NCI-H510A (cell line): ENCODE data around the gene ALDH3B1.

Experiments
- DNase-seq: peaks from one replicate; lab custom pipeline; 2025; lab: John Stamatoyannopoulos, UW

The ALDH3B1 gene

DNA sequence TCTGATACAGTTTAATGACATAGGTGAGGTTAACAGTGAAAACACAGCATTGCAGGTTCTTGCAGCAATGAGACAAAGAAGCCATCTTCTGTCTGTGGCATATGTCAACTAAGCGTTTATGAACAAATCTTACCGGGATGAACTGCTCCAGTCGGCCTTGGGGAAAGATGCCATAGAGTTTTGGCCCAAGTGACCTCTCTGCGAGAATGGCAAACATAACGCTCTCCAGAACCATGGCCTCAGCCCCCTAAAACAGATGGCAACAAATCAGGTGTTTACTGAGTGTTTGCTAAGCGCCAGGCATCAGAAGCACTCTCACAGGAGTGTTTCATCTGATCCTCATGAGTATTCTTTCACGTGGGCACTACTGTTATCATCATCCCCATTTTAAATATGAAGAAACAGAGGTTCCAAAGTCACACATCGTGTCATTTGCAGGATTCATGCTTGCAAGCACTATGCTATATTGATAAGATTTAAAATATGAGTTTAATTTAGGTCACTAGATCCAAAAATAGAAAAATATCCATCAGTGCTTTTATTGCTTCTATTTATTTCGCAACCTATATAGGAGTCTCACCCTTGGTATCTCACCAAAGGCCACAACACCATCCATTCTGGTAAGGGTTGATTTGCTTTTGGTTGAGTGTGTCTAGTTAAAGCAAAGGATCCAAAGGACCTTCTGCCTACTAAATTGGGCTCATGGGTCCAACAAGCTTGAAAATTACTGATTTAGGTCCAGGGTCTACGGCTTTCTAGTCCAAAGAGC is 64.6 kb downstream of the ALDH3B1 start:
- DNase-seq = no peak

DNA sequence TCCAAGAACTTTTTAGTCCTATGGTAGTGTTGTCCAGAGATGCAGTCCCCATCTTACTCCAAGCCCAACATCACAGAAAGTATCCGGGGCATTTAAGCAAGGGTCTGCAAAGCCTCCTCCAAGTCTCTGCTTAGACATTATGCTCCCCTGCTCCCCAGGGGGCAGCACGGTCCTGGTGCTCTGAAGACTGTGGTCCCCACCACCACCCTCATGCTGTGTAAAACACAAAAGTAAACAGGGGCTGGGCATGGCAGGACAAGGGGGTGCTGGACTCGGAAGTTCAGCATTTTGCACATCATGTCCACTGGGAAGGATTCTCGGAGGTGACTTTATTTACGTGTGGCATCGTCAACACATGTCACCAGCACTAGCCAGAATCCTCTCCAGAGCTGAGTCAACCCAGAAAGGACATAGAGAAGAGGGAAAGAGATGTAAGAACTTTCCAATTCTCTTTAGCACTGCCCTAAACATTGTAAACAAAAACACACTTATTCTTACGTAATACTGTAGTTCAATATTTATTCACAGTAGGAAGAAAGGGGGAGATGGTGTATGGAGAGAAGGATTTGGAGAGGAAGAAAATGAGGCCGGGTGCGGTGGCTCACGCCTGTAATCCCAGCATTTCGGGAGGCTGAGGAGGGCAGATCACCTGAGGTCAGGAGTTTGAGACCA is 66.4 kb downstream of the ALDH3B1 start:
- no peak for DNase-seq

DNA sequence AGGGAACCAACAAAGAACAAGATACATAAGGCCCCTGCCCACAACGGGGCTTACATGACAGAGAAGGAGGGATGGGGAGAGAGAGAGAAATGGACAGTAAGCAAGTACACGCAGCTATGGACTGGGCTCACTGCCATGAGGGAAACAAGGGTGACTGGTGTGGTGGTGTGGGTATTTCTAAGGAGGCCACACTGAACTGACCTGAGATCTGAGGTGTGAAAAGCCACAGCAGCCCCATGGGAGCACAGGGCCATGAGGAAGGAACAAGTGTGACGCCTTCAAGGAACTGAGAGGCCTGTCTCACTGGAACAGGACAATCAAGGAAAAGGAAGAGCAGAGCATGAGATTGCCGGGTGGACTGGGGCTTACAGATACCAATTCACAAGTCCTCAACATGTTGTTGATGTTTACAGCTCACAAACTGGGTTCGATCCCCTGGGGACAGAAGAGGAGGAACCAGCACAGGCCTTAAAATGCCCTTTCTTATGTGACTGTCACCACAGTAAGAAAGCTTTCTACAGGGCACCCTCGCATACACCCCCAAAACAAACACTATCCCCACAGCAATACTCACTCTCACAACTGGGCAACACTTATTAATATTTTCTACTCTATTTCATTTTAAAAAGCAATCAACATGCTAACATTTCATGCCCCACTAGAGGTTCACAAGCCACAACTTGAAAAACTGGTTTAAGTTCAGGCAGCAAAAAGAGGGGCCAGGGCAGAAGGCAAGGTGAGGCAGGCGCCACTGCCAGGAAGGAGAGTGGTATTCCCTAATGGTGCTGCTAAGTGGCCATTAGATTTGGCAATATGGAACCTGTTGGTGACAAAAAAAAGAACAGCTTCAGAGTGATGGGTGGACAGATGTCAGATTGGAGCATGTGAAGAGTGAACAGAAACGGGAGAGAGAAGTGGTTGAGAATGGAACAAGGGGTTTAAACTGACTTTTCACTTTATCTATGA is 67.8 kb downstream of the ALDH3B1 start:
- peak; percentile 19 for DNase-seq
